ENCODE measurements around the gene NAT8L.

GRCh38 chr4:2070421-2071251 lies 11.5 kb downstream of the NAT8L start:
- TF ChIP-seq CTCF (IDR thresholded peaks at IDR 0.05 in 4 of 5, conservative IDR thresholded peaks at IDR 0.05 in 1 of 5) = no peak
- no peak for TF ChIP-seq POLR2A (IDR thresholded peaks at IDR 0.05)
